T-cell (primary cell): Measurements from ENCODE around the gene ZNF564. TPM values are rescaled to one million over a fixed set of nuclear protein-coding genes. Genes with fewer than 3 reads are reported as not detected.

Source experiments
- ATAC-seq, 4 experiments: fragments of 200-7000 bp in 3 of 4; fragments of 150-1000 bp in 1 of 4; cut with Tn5 transposase; replicated peaks in 1 of 4; 1 replicate in 3 of 4; 2 replicates in 1 of 4; pipeline ENCODE4 v1.10.0; 2021; ENCODE audit warnings: moderate library complexity in 3 of 4, mild to moderate bottlenecking in 2 of 4, moderate number of reproducible peaks in 1 of 4
- CTCF ChIA-PET, 2 donors: fragments of 300-600 bp; sonication (Branson Sonifier 250); formaldehyde crosslinking; loops; one replicate each; lab custom pipeline; 2022; ENCODE audit warnings: antibody characterized with exemption in 2 of 2; lab: Charles Lee
- POLR2A ChIA-PET, 2 donors: fragments of 300-600 bp; sonication (Branson Sonifier 250); formaldehyde crosslinking; loops; one replicate each; lab custom pipeline; 2022; ENCODE audit warnings: antibody characterized with exemption in 2 of 2; lab: Charles Lee
- DNase-seq, 35 experiments: peaks; one replicate each; pipeline versions ENCODE4 v3.0.0 to v3.0.0-alpha.2; 2013 to 2023
- H3K27ac ChIP-seq: one replicate; pipeline ENCODE4 v1.5.1; 2013; ENCODE audit warnings: low read length
- H3K27me3 ChIP-seq, 2 experiments: replicated peaks in 1 of 2; 1 replicate in 1 of 2; 2 replicates in 1 of 2; pipeline versions ENCODE4 v1.6.1 to v1.7.0; 2013; ENCODE audit warnings: low read length in 1 of 2, mixed read lengths in 1 of 2; ENCODE audit not compliant: control insufficient read depth in 2 of 2, insufficient read depth in 2 of 2; ENCODE audit errors: extremely low read depth in 1 of 2
- H3K36me3 ChIP-seq, 2 donors: 1 replicate in 1 of 2; 2 replicates in 1 of 2; pipeline versions ENCODE4 v1.6.1 to v1.7.0; 2013; ENCODE audit warnings: low read length in 1 of 2; ENCODE audit not compliant: control insufficient read depth in 2 of 2, insufficient read depth in 1 of 2; ENCODE audit errors: extremely low read depth in 1 of 2
- H3K4me1 ChIP-seq, 2 experiments: 1 replicate in 1 of 2; 2 replicates in 1 of 2; pipeline versions ENCODE4 v1.6.1 to v1.7.0; 2013; ENCODE audit warnings: low read length in 2 of 2, mixed read lengths in 1 of 2; ENCODE audit not compliant: insufficient read depth in 2 of 2, control insufficient read depth in 1 of 2; ENCODE audit errors: extremely low read depth in 1 of 2
- H3K4me3 ChIP-seq, 2 donors: 1 replicate in 1 of 2; 2 replicates in 1 of 2; pipeline versions ENCODE4 v1.5.1 to v1.7.0; 2013; ENCODE audit warnings: mild to moderate bottlenecking in 2 of 2, low read length in 1 of 2, moderate library complexity in 1 of 2; ENCODE audit not compliant: control insufficient read depth in 1 of 2; ENCODE audit errors: extremely low read depth in 1 of 2
- H3K9me3 ChIP-seq: 2 replicates; pipeline ENCODE4 v1.7.0; 2013
- H3K27ac Mint-ChIP-seq, 2 donors: one replicate each; pipeline ENCODE4 v1.8.0; 2020 to 2021; ENCODE audit warnings: mild to moderate bottlenecking in 2 of 2, mixed read lengths in 2 of 2
- H3K27me3 Mint-ChIP-seq, 2 donors: one replicate each; pipeline ENCODE4 v1.8.0; 2021 to 2022; ENCODE audit warnings: mixed read lengths in 2 of 2
- H3K36me3 Mint-ChIP-seq: one replicate; pipeline ENCODE4 v1.8.0; 2021; ENCODE audit warnings: mixed read lengths
- H3K4me1 Mint-ChIP-seq, 3 donors: one replicate each; pipeline ENCODE4 v1.8.0; 2020 to 2022; ENCODE audit warnings: mixed read lengths in 3 of 3, mild to moderate bottlenecking in 1 of 3
- H3K4me3 Mint-ChIP-seq, 3 donors: one replicate each; pipeline ENCODE4 v1.8.0; 2020 to 2022; ENCODE audit warnings: mild to moderate bottlenecking in 3 of 3, mixed read lengths in 3 of 3, moderate library complexity in 3 of 3
- H3K9me3 Mint-ChIP-seq, 3 donors: one replicate each; pipeline ENCODE4 v1.8.0; 2020 to 2022; ENCODE audit warnings: mixed read lengths in 3 of 3
- WGBS: methylation state at CpG from one replicate; pipeline ENCODE4 v1.1.5; 2013; ENCODE audit warnings: missing lambda C conversion rate; ENCODE audit not compliant: insufficient coverage; 5-methylcytosine and 5-hydroxymethylcytosine counted together
- total RNA-seq, 35 experiments: library from RNA in 6 of 35; stranded (reverse) in 6 of 35; fragments of 120-200 nt in 1 of 35; gene quantifications; one replicate each; pipeline versions ENCODE4 v1.2.1 to v1.2.4 and lab custom pipeline; 2013 to 2026

Gene ZNF564
- total RNA-seq, result 10 to 100 TPM; 14.2 to 21.8 (median 20.8) TPM
- 26.2 TPM for total RNA-seq (2013)
- 0.61 to 4.4 (median 1.7) reads per million in 29 experiments for total RNA-seq (lab: John Stamatoyannopoulos, UW)

DNA sequence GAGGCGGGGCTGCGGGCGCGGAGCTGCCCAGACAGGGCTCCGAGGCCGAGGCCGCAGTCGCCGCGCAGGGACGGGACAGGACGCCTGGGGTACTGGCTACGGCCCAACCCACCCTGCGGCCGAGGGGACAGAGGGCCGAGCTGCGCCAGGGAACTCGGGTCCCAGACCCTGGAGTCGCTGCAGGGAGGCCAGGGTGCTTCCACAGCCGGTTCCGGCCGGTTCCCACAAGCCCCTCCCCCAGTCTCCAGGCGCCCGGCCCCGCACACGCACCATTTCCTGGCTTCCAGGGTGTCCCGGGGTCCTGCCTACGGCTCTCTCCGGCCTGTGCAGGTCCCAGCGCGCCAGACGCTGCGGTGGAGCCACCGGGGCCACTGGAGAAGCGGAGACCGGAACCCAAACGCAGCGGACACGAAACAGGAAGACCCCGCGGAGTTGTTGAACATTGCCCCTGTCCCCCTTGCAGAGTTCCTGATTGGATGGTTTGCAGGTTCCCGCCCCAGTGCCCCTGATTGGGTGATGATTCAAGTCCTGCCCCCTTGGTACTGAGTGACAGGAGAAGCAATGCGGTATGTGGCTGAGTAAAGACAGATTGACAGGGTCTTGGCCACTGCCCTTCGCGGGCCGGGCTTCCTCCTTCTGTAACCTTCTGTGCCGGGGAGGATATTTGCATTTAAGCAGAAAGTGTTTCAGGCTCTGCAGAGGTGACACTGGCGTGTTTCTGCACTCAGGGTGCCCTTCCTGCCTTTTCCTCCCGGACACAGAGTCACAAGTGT, at the start of gene ZNF564:
Gene ZNF564, minus strand, starts transcription at position 423 of the 773 bp plus-strand sequence. Its CDS starts 150 bp downstream, at position 273.
- Mint-ChIP-seq H3K4me3 (peak within 1 kb of the TSS; percentile 93 to 98 (median 93)), H3K27me3 (no peaks in the 10 kb centered on the region), H3K27ac (peak within 1 kb of the TSS; percentile 95 to 97), H3K9me3 (no peaks in the 10 kb centered on the region), H3K36me3 (peaks cover 19% of the 10 kb centered on the region), H3K4me1 (peaks cover 39 to 49% (median 43%) of the 10 kb centered on the region in 3 donors)
- Histone ChIP-seq H3K36me3 (peaks cover 3 to 8% of the 10 kb centered on the region in 2 donors), H3K27me3 (peaks cover 0 to 5% of the 10 kb centered on the region in 2 experiments), H3K27ac (peak within 1 kb of the TSS; percentile 86), H3K4me3 (peak within 1 kb of the TSS; percentile 93), H3K4me1 (peaks cover 11 to 45% of the 10 kb centered on the region in 2 experiments), H3K9me3 (no peaks in the 10 kb centered on the region)
- WGBS, result under 1% methylated on average over 49 of the region's 49 CpGs
- DNase-seq (peak; percentile 82 to 97 (median 93)), ATAC-seq (peak; percentile 98 to 99 (median 98))
- ChIA-PET CTCF (interaction anchor here in 1 of 2 donors (1.1 kb wide), 1 partner anchor 540 kb away, joined by 6 read pairs; no protein-coding TSS in a partner anchor), POLR2A (no interaction called here)

DNA sequence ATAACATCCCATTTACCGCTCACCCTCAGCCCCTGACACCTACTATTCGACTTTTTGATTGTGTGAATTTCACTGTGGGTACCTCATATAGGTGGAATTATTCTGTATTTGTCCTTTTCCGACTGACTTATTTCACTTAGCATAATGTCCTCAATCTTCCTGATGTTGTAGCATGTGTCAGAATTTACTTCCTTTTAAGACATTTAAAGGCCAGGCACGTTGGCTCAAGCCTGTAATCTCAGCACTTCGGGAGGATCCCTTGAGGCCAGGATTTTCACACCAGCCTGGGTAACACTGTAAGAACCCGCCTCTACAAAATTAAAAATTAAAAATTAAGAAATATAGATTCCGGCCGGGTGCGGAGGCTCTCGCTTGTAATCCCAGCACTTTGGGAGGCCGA, 46.3 kb upstream of the ZNF564 start:
- Histone ChIP-seq H3K9me3 (no peaks in the 10 kb centered on the region), H3K4me3 (no peak overlapping the region), H3K4me1 (no peaks in the 10 kb centered on the region), H3K27ac (no peak overlapping the region), H3K36me3 (peaks cover 0 to 18% of the 10 kb centered on the region in 2 donors), H3K27me3 (no peaks in the 10 kb centered on the region)
- ATAC-seq (no peak), DNase-seq (no peak)
- Mint-ChIP-seq H3K27me3 (no peaks in the 10 kb centered on the region), H3K27ac (no peak overlapping the region), H3K9me3 (no peaks in the 10 kb centered on the region), H3K4me1 (peaks cover 0 to under 1% (median 0%) of the 10 kb centered on the region in 3 donors), H3K36me3 (peaks cover 29% of the 10 kb centered on the region), H3K4me3 (no peak overlapping the region)
- POLR2A ChIA-PET, result no interaction called here
- CTCF ChIA-PET, result no interaction called here
- WGBS, result 80% methylated on average over 1 of the region's 11 CpGs

DNA sequence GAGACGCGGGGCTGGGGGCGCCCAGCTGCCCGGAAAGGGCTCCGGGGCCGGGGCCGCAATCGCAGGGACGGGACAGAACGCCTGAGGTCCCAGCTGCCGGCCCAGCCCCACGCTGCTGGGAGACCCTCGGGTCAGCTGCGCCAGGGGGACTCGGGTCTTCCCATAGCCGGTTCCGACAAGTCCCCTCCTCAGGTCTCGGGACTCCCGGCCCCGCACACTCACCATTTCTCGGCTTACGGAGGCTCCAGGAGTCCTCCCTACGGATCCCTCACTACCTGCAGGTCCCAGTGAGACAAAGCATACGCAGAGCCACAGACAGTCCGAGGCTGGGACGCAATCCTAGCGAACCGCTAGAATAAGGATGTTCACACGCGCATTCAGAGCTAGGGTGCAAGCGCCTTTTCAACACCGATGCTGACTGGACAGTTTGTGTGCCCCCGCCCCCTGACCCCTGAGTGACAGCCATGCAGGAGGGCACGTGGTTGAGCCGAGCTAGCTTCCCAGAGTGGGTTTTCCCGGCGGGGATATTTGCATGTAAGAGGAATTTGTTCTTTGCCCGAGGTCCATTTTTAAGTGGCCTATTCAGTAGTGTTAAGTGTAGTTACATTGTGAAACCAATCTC, 45.8 kb upstream of the ZNF564 start:
- POLR2A ChIA-PET, result no interaction called here
- Histone ChIP-seq H3K4me1 (no peaks in the 10 kb centered on the region), H3K9me3 (no peaks in the 10 kb centered on the region), H3K27me3 (no peaks in the 10 kb centered on the region), H3K36me3 (peaks cover 0 to 18% of the 10 kb centered on the region in 2 donors), H3K4me3 (no peak overlapping the region), H3K27ac (no peak overlapping the region)
- no peak for ATAC-seq
- CTCF ChIA-PET, result no interaction called here
- Mint-ChIP-seq H3K36me3 (peaks cover 29% of the 10 kb centered on the region), H3K27me3 (no peaks in the 10 kb centered on the region), H3K27ac (no peak overlapping the region), H3K9me3 (no peaks in the 10 kb centered on the region), H3K4me1 (peaks cover 0 to 6% (median 0%) of the 10 kb centered on the region in 3 donors), H3K4me3 (no peak overlapping the region)
- DNase-seq, result no peak
- 94% methylated on average over 35 of the region's 38 CpGs for WGBS

DNA sequence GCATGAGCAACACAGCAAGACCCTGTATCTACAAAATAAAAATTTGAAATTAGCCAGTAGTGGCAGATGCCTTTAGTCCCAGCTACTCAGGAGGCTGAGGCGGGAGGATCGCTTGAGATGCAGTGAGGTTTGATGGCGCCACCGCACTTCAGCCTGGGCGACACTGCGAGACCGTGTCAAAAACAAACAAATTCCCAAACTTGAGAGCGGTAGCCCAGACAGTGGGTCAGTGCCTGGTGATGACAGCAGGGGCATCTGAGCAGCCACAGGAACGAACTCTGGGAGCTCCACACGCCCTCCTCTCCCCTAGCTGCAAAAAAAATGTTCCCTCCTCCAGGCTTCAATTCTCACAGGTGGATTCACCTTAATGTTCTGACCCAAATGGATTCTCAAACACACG, 45.2 kb upstream of the ZNF564 start:
- DNase-seq, result no peak
- Mint-ChIP-seq H3K27me3 (no peaks in the 10 kb centered on the region), H3K4me3 (no peak overlapping the region), H3K36me3 (peaks cover 29% of the 10 kb centered on the region), H3K27ac (no peak overlapping the region), H3K4me1 (peaks cover 0 to 7% (median 0%) of the 10 kb centered on the region in 3 donors), H3K9me3 (no peaks in the 10 kb centered on the region)
- 99% methylated on average over 11 of the region's 11 CpGs for WGBS
- H3K27me3 ChIP-seq, result no peaks in the 10 kb centered on the region
- H3K36me3 ChIP-seq, result peaks cover 0 to 18% of the 10 kb centered on the region in 2 donors
- CTCF ChIA-PET, result no interaction called here
- no peak overlapping the region for H3K27ac ChIP-seq
- no peak for ATAC-seq
- no peak overlapping the region for H3K4me3 ChIP-seq
- POLR2A ChIA-PET, result no interaction called here
- H3K9me3 ChIP-seq, result no peaks in the 10 kb centered on the region
- H3K4me1 ChIP-seq, result no peaks in the 10 kb centered on the region

DNA sequence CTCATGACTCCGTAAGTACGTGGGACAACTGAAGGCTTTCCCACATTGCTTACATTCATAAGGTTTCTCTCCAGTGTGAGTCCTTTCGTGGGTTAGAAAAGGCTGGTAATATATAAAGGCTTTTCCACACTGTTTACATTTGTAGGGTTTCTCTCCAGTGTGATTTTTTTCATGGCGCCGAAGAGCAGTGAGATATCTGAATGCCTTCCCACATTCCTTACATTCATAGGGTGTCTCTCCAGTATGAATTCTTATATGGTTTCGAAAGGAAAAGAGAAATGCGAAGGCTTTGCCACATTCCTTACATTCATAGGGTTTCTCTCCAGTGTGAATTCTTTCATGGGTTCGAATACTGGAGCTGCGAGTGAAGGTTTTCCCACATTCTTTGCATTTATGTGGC, 29.8 kb upstream of the ZNF564 start:
- no peak overlapping the region for H3K27ac ChIP-seq
- ATAC-seq (no peak), DNase-seq (no peak)
- peaks cover 0 to 17% (median 13%) of the 10 kb centered on the region in 3 donors for H3K9me3 Mint-ChIP-seq
- CTCF ChIA-PET, result no interaction called here
- H3K4me3 Mint-ChIP-seq, result no peak overlapping the region
- no peak overlapping the region for H3K27ac Mint-ChIP-seq
- no peaks in the 10 kb centered on the region for H3K27me3 Mint-ChIP-seq
- WGBS, result no CpG with 5 or more reads among the region's 9 CpGs
- no peaks in the 10 kb centered on the region for H3K27me3 ChIP-seq
- H3K4me3 ChIP-seq, result no peak overlapping the region
- no peaks in the 10 kb centered on the region for H3K4me1 Mint-ChIP-seq
- POLR2A ChIA-PET, result interaction anchor here in 1 of 2 donors (0.6 kb wide), 1 partner anchor 98 kb away, joined by 4 read pairs; no protein-coding TSS in a partner anchor
- peaks cover 3 to 27% of the 10 kb centered on the region in 2 donors for H3K36me3 ChIP-seq
- peaks cover 48% of the 10 kb centered on the region for H3K36me3 Mint-ChIP-seq
- no peaks in the 10 kb centered on the region for H3K4me1 ChIP-seq
- H3K9me3 ChIP-seq, result peaks cover 6% of the 10 kb centered on the region

DNA sequence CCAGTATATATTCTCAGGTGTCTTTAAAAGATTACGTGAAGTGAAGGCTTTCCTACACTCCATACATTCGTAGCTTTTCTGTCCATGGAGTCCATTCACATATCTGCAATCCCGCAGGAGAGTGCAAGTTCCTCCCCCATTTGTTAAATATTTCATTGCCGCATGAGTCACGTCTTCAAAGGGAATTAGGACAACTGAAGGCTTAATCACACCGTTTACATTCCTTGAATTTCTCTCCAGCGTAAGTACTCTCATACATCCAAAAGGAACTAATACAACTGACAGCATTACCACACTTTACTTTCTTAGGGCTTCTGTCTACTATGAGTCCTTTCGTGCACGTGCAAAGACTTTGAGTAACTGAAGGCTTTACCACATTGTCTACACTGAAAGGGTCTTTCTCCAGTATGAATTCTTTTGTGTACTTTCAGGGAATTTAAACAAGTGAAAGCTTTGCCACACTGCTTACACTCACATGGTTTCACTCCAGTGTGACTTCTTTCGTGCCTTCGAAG, 29.0 kb upstream of the ZNF564 start:
- Mint-ChIP-seq H3K27ac (no peak overlapping the region), H3K36me3 (peaks cover 48% of the 10 kb centered on the region), H3K4me3 (no peak overlapping the region), H3K9me3 (peaks cover 0 to 17% (median 13%) of the 10 kb centered on the region in 3 donors), H3K4me1 (peaks cover 0 to 4% (median under 1%) of the 10 kb centered on the region in 3 donors), H3K27me3 (no peaks in the 10 kb centered on the region)
- no peak for DNase-seq
- 100% methylated on average over 4 of the region's 11 CpGs for WGBS
- no peaks in the 10 kb centered on the region for H3K27me3 ChIP-seq
- H3K27ac ChIP-seq, result no peak overlapping the region
- H3K4me3 ChIP-seq, result no peak overlapping the region
- CTCF ChIA-PET, result no interaction called here
- peaks cover 3 to 27% of the 10 kb centered on the region in 2 donors for H3K36me3 ChIP-seq
- no peak for ATAC-seq
- peaks cover 6% of the 10 kb centered on the region for H3K9me3 ChIP-seq
- POLR2A ChIA-PET, result no interaction called here
- H3K4me1 ChIP-seq, result no peaks in the 10 kb centered on the region
